CD14-positive monocyte (primary cell): ENCODE results near the gene PRPF40B. TPM values are rescaled to one million over a fixed set of nuclear protein-coding genes. Genes with fewer than 3 reads are reported as not detected.

Experiments used
- DNase-seq, 3 donors: peaks; one replicate each; pipeline ENCODE4 v3.0.0-alpha.2; 2011 to 2022
- H2AFZ ChIP-seq: 2 replicates; pipeline ENCODE4 v1.6.0; 2012; ENCODE audit warnings: mild to moderate bottlenecking, low read depth, low read length, inconsistent platforms; ENCODE audit not compliant: insufficient read depth, poor library complexity, severe bottlenecking
- H3K27ac ChIP-seq, 2 donors: 1 replicate in 1 of 2; 2 replicates in 1 of 2; pipeline ENCODE4 v1.5.1; 2012 to 2013; ENCODE audit warnings: low read length in 2 of 2, control low read depth in 1 of 2, inconsistent platforms in 1 of 2, low read depth in 1 of 2, mild to moderate bottlenecking in 1 of 2
- H3K27me3 ChIP-seq, 2 donors: one replicate each; pipeline versions ENCODE4 v1.6.0 to v1.6.1; 2011 to 2013; ENCODE audit warnings: low read length in 2 of 2; ENCODE audit not compliant: control insufficient read depth in 2 of 2, insufficient read depth in 2 of 2
- H3K36me3 ChIP-seq, 2 donors: replicated peaks in 1 of 2; 1 replicate in 1 of 2; 2 replicates in 1 of 2; pipeline versions ENCODE4 v1.5.1 to v1.6.1; 2012 to 2013; ENCODE audit warnings: low read length in 2 of 2, control low read depth in 1 of 2, inconsistent platforms in 1 of 2, mild to moderate bottlenecking in 1 of 2; ENCODE audit not compliant: insufficient read depth in 2 of 2, control insufficient read depth in 1 of 2
- H3K4me1 ChIP-seq, 2 donors: 1 replicate in 1 of 2; 2 replicates in 1 of 2; pipeline versions ENCODE4 v1.5.1 to v1.6.1; 2012 to 2013; ENCODE audit warnings: low read length in 2 of 2, control low read depth in 1 of 2, inconsistent platforms in 1 of 2, mild to moderate bottlenecking in 1 of 2, moderate library complexity in 1 of 2; ENCODE audit not compliant: insufficient read depth in 2 of 2, control insufficient read depth in 1 of 2
- H3K4me2 ChIP-seq: replicated peaks from 2 replicates; pipeline ENCODE3; 2012; ENCODE audit warnings: low read length, moderate library complexity, mild to moderate bottlenecking; ENCODE audit not compliant: poor library complexity, severe bottlenecking; ENCODE audit errors: extremely low read depth
- H3K4me3 ChIP-seq, 3 experiments: fragments of 200-600 bp in 1 of 3; sonication (generic) in 1 of 3; replicated peaks in 1 of 3; 1 replicate in 2 of 3; 2 replicates in 1 of 3; pipeline ENCODE4 v1.5.1; 2011 to 2013; ENCODE audit warnings: low read length in 3 of 3, mild to moderate bottlenecking in 3 of 3, control low read depth in 2 of 3, low read depth in 2 of 3, inconsistent platforms in 1 of 3, moderate library complexity in 1 of 3
- H3K79me2 ChIP-seq: 2 replicates; pipeline ENCODE4 v1.6.0; 2012; ENCODE audit warnings: mild to moderate bottlenecking, control low read depth, inconsistent platforms, low read length, moderate library complexity; ENCODE audit not compliant: insufficient read depth
- H3K9ac ChIP-seq: 2 replicates; pipeline ENCODE4 v1.6.0; 2017; ENCODE audit warnings: low read length, mild to moderate bottlenecking; ENCODE audit not compliant: insufficient read depth, poor library complexity, severe bottlenecking
- H3K9me3 ChIP-seq, 2 donors: replicated peaks in 1 of 2; 1 replicate in 1 of 2; 2 replicates in 1 of 2; pipeline versions ENCODE4 v1.5.1 to v1.6.1; 2012 to 2013; ENCODE audit warnings: low read length in 2 of 2, control low read depth in 1 of 2; ENCODE audit not compliant: control insufficient read depth in 1 of 2, insufficient read depth in 1 of 2
- H4K20me1 ChIP-seq: 2 replicates; pipeline ENCODE4 v1.6.0; 2012; ENCODE audit warnings: mild to moderate bottlenecking, low read length, control low read depth, moderate library complexity; ENCODE audit not compliant: insufficient read depth
- H3K27ac Mint-ChIP-seq, 7 donors: one replicate each; pipeline ENCODE4 v1.8.0; 2020; ENCODE audit warnings: mild to moderate bottlenecking in 7 of 7, mixed read lengths in 7 of 7, moderate library complexity in 6 of 7, inconsistent platforms in 2 of 7
- H3K27me3 Mint-ChIP-seq, 3 donors: one replicate each; pipeline ENCODE4 v1.8.0; 2021 to 2022; ENCODE audit warnings: low read depth in 3 of 3, mild to moderate bottlenecking in 3 of 3, mixed read lengths in 3 of 3, moderate library complexity in 3 of 3, inconsistent platforms in 1 of 3
- H3K36me3 Mint-ChIP-seq, 2 donors: one replicate each; pipeline ENCODE4 v1.8.0; 2020; ENCODE audit warnings: mixed read lengths in 2 of 2, inconsistent platforms in 1 of 2, mild to moderate bottlenecking in 1 of 2
- H3K4me1 Mint-ChIP-seq: one replicate; pipeline ENCODE4 v1.8.0; 2020; ENCODE audit warnings: mild to moderate bottlenecking, mixed read lengths
- H3K4me3 Mint-ChIP-seq, 2 donors: one replicate each; pipeline ENCODE4 v1.8.0; 2020; ENCODE audit warnings: mild to moderate bottlenecking in 2 of 2, mixed read lengths in 2 of 2, moderate library complexity in 1 of 2
- H3K9me3 Mint-ChIP-seq, 7 donors: one replicate each; pipeline ENCODE4 v1.8.0; 2020 to 2022; ENCODE audit warnings: mixed read lengths in 7 of 7, mild to moderate bottlenecking in 6 of 7, moderate library complexity in 6 of 7, inconsistent platforms in 2 of 7
- WGBS: methylation state at CpG from one replicate; pipeline ENCODE4 v1.1.5; 2013; ENCODE audit warnings: missing lambda C conversion rate; ENCODE audit not compliant: insufficient coverage; 5-methylcytosine and 5-hydroxymethylcytosine counted together
- intact Hi-C, 2 donors: fragments of 100-400 bp; cut with micrococcal nuclease; formaldehyde crosslinking; loops; one replicate each; pipeline versions ENCODE4 v1.15.0 to v1.15.1; 2023
- polyA plus RNA-seq, 3 donors: library from polyadenylated mRNA; depleted of rRNA in 1 of 3; unstranded in 2 of 3; stranded (reverse) in 1 of 3; fragments of 300-500 nt in 2 of 3; fragments of >200 nt in 1 of 3; fragmentation: Illumina TruSeq in 2 of 3; gene quantifications; 1 replicate in 2 of 3; 2 replicates in 1 of 3; pipeline ENCODE4 v1.2.3, GENCODE V29; 2012 to 2021
- TF ChIP-seq, protein P1 (sequence below): fragments of 200-600 bp; IDR thresholded peaks from one replicate; pipeline ENCODE4 v1.8.0; 2022; ENCODE audit warnings: antibody characterized with exemption, mild to moderate bottlenecking

Gene PRPF40B
- polyA plus RNA-seq, 3 donors, result 0.14 to 1.3 (median 0.57) TPM

DNA sequence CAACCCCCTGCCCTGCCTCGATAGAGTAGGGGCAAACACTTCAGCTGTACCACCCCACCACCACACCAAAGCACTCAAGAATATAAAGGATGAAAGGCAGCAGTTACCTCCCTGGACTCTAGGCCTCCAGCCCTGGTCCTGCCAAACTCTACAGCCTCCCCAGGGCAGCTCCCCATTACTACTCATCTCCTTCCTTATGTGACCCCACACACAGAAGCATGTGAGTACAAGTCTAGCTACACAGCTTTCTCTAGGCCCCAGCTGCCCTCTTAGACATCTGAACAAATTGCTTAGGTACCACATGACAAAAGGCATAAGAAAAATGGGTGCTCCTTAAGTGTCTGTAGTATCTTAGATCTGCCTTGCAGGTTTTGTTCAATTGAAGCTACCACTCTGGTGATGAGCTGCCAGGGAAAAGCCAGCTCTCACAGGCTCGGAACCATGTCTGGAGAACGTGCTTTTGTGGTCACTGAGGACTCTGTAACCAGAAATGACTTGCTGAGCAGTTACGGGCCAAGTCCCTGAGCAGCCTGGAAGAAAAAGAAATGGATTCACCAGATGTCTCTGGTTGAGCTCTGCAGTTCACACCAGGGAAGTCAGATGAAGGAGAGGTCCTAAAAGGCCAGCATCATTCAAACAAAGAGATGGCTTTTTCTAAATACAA is 51.1 kb downstream of the PRPF40B start:
- H3K9me3 ChIP-seq, result no peaks in the 10 kb centered on the region
- H3K36me3 ChIP-seq, result no peaks in the 10 kb centered on the region
- Mint-ChIP-seq H3K27me3 (peaks cover 0 to 3% (median 2%) of the 10 kb centered on the region in 3 donors), H3K4me1 (peaks cover 40% of the 10 kb centered on the region), H3K9me3 (no peaks in the 10 kb centered on the region), H3K4me3 (no peak overlapping the region), H3K27ac (peak overlapping the region in 1 of 7 donors; percentile 48), H3K36me3 (no peaks in the 10 kb centered on the region)
- H3K9ac ChIP-seq, result no peak overlapping the region
- TF ChIP-seq, protein P1, sequence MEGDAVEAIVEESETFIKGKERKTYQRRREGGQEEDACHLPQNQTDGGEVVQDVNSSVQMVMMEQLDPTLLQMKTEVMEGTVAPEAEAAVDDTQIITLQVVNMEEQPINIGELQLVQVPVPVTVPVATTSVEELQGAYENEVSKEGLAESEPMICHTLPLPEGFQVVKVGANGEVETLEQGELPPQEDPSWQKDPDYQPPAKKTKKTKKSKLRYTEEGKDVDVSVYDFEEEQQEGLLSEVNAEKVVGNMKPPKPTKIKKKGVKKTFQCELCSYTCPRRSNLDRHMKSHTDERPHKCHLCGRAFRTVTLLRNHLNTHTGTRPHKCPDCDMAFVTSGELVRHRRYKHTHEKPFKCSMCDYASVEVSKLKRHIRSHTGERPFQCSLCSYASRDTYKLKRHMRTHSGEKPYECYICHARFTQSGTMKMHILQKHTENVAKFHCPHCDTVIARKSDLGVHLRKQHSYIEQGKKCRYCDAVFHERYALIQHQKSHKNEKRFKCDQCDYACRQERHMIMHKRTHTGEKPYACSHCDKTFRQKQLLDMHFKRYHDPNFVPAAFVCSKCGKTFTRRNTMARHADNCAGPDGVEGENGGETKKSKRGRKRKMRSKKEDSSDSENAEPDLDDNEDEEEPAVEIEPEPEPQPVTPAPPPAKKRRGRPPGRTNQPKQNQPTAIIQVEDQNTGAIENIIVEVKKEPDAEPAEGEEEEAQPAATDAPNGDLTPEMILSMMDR, result no peak
- no peak overlapping the region for H3K27ac ChIP-seq
- no peak overlapping the region for H3K4me2 ChIP-seq
- no peak overlapping the region for H3K4me3 ChIP-seq
- H3K79me2 ChIP-seq, result no peaks in the 10 kb centered on the region
- peaks cover 32 to 35% of the 10 kb centered on the region in 2 donors for H3K4me1 ChIP-seq
- H4K20me1 ChIP-seq, result no peaks in the 10 kb centered on the region
- no peak overlapping the region for H2AFZ ChIP-seq
- H3K27me3 ChIP-seq, result no peaks in the 10 kb centered on the region
- intact Hi-C loops, result no loop called here
- 51% methylated on average over 3 of the region's 4 CpGs for WGBS
- DNase-seq, result no peak

- Histone ChIP-seq H4K20me1 (no peaks in the 10 kb centered on the region), H3K4me3 (no peak overlapping the region), H3K27ac (no peak overlapping the region), H3K79me2 (no peaks in the 10 kb centered on the region), H3K27me3 (no peaks in the 10 kb centered on the region), H2AFZ (no peak overlapping the region), H3K4me2 (no peak overlapping the region), H3K9me3 (no peaks in the 10 kb centered on the region), H3K9ac (no peak overlapping the region), H3K4me1 (peaks cover 32 to 34% of the 10 kb centered on the region in 2 donors), H3K36me3 (no peaks in the 10 kb centered on the region)
- Mint-ChIP-seq H3K4me3 (no peak overlapping the region), H3K27ac (no peak overlapping the region), H3K4me1 (peaks cover 40% of the 10 kb centered on the region), H3K9me3 (no peaks in the 10 kb centered on the region), H3K27me3 (peaks cover 0 to 2% (median 2%) of the 10 kb centered on the region in 3 donors), H3K36me3 (no peaks in the 10 kb centered on the region)
- intact Hi-C loops, result no loop called here
- TF ChIP-seq, protein P1, result no peak
- DNase-seq, result no peak
- 98% methylated on average over 6 of the region's 7 CpGs for WGBS
Observed at GRCh38 chr12:49675137-49675536, 51.8 kb downstream of the PRPF40B start.
